Neuron (in vitro differentiated cells): ENCODE measurements around the gene TPM3.
"Not testable (repeated sequence)": the region's sequence is repeated elsewhere in the genome, so short reads cannot be mapped to it uniquely, and the experiment has no call there.

Experiments
- H2AFZ ChIP-seq: one replicate; pipeline ENCODE4 v1.6.1; 2013; ENCODE audit warnings: low read depth, mild to moderate bottlenecking, inconsistent platforms, low read length, moderate library complexity
- H3K27me3 ChIP-seq: one replicate; pipeline ENCODE4 v1.6.1; 2013; ENCODE audit warnings: low read length; ENCODE audit not compliant: insufficient read depth
- H3K36me3 ChIP-seq: one replicate; pipeline ENCODE4 v1.6.1; 2013; ENCODE audit warnings: low read length; ENCODE audit not compliant: insufficient read depth
- H3K4me1 ChIP-seq: one replicate; pipeline ENCODE4 v1.6.1; 2013; ENCODE audit warnings: low read length; ENCODE audit not compliant: insufficient read depth
- H3K4me3 ChIP-seq: 2 replicates; pipeline ENCODE4 v1.5.1; 2013; ENCODE audit warnings: mild to moderate bottlenecking, low read length, moderate library complexity
- H3K9me3 ChIP-seq: one replicate; pipeline ENCODE4 v1.6.1; 2013; ENCODE audit warnings: low read length

Gene TPM3

DNA sequence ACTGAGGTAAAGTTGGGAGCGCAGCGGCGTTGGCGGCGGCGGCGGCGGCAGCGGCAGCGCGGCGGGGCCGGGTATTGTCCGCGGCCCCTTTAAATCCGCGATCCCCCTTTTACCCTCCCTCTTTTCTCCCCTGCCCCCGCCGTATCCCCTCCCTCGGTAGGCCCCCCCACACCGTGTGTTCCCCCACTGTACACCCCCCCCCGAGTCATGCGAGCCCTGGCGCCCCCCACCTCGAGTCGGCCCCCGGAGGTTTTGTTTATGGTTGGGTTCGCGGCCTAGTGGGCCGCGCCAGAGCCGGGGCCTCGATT lies 29.0 kb upstream of the TPM3 start:
- Histone ChIP-seq H3K36me3 (peaks cover 44% of the 10 kb centered on the region), H2AFZ (no peak overlapping the region), H3K4me3 (peak overlapping the region; percentile 67)

DNA sequence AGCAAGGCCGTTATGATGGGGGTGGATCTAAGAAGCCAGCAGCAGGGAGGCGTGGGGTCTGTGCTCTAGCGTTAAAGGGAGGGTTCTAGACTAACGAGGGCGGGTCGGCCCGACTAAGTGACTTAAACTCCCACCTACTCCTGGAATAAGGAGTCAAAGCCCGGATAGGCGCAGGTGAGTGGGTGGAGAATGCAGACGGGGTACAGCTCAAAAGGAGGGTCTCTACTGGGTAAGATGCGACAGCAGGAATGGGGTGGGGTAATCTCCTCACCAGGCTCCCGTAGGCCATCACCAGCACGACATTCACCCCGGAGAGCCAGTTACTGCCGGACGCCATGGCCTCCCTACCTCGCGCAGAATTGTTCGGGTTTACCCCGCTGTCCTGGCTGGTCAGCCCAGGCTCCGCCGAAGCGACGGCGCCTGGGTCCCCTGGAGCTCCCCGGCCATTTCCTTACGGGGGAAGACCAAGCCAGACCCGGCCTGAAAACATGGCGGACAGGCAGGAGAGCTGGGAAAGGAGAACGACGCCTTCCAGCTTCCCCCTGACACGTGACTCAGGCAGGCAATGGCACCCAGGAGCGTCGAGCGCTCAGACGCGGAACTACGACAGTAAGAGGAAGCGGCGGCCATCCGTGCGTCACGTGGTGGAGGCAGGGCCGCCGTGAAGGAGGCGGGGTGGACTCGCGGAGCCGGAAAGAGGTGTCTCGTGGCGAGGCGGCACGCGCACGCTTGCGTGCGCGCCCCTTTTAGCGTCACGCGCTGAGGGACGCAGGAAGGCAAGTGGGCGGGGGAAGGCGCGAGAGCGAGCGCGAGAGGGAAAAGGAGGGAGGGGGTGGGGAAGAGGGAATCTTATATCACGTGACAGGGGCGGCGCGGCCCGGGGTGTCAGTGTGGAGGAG lies 28.4 kb upstream of the TPM3 start, which contains the start of gene UBAP2L:
Gene UBAP2L, plus strand, starts transcription at position 885 of the 899 bp plus-strand sequence. CDS start 4,169 bp downstream, outside the sequence.
- H3K4me3 ChIP-seq = peak within 1 kb of the TSS; percentile 74
- H2AFZ ChIP-seq = peak within 1 kb of the TSS; percentile 1
- peaks cover 24% of the 10 kb centered on the region for H3K4me1 ChIP-seq
- no peaks in the 10 kb centered on the region for H3K27me3 ChIP-seq
- peaks cover 41% of the 10 kb centered on the region for H3K36me3 ChIP-seq
- no peaks in the 10 kb centered on the region for H3K9me3 ChIP-seq

More for the DNA sequence above, 29.0 kb upstream of the TPM3 start:
- Histone ChIP-seq H3K27me3 (no peaks in the 10 kb centered on the region), H3K9me3 (no peaks in the 10 kb centered on the region), H3K4me1 (peaks cover 24% of the 10 kb centered on the region)

DNA sequence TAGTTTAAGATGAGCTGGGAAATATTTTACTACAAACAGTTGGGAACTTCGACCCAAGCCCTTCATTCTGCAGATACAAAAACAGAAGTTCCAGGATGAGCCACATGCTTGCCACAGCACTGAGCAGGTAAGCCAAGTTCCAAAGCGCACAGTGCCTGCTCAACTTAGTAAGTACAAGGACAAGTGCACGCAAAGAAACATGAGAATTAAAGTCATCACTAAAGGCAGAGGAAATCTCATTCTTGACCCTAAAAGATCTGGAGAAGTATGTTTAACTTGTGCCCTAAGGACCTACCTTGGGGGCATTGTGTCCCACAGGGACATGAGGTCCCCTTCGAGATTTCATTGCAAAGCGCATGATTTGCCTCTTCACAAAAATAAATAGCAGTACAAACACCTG lies 27.6 kb upstream of the TPM3 start:
- H3K36me3 ChIP-seq = peaks cover 34% of the 10 kb centered on the region
- no peaks in the 10 kb centered on the region for H3K9me3 ChIP-seq
- no peak overlapping the region for H2AFZ ChIP-seq
- H3K4me1 ChIP-seq = peaks cover 24% of the 10 kb centered on the region
- peak overlapping the region; percentile 74 for H3K4me3 ChIP-seq
- H3K27me3 ChIP-seq = no peaks in the 10 kb centered on the region

GRCh38 chr1:154218545-154218944 lies 26.6 kb upstream of the TPM3 start:
- Histone ChIP-seq H3K36me3 (peaks cover 44% of the 10 kb centered on the region), H3K4me1 (peaks cover 23% of the 10 kb centered on the region), H3K4me3 (no peak overlapping the region)

DNA sequence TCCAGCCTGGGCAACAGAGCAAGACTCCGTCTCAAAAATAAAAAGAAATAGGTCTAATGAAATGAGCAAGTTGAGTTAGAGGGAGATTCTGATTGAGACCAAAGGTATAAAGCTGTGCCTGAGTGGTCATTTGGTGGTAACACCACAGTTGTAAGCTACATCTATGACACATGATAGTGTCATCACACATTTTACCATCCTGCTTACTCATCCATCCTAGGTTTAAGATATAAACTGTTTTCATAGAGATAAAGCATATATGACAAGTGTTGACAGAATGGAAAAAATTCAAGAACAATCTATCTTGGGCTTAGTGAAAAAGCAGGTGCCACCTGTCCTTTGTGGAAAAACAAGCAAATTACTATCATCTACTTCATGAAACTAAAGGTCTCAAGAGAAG lies 21.4 kb upstream of the TPM3 start:
- Histone ChIP-seq H3K9me3 (no peaks in the 10 kb centered on the region), H3K4me3 (no peak overlapping the region), H3K4me1 (no peaks in the 10 kb centered on the region), H2AFZ (no peak overlapping the region), H3K27me3 (no peaks in the 10 kb centered on the region), H3K36me3 (peaks cover 68% of the 10 kb centered on the region)

More at GRCh38 chr1:154218545-154218944, 26.6 kb upstream of the TPM3 start:
- H3K27me3 ChIP-seq = no peaks in the 10 kb centered on the region
- H3K9me3 ChIP-seq = no peaks in the 10 kb centered on the region
- no peak overlapping the region for H2AFZ ChIP-seq

DNA sequence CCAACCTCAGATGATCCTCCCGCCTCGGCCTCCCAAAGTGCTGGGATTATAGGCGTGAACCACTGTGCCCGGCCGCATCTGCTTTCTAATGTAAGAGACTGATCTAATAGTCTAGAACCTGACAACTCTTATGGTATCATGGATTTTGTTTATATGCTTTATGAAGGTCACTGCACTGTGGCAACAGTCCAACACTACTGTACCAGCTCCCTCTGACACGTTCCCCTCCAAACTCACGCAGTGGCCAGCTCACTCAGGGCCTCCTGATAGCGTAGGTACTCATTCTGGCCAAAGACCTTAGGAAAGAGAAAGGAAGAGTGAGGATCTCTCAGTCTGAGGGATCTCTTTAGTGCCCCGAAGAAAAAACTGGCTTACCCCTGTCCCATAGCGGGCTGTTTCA lies 20.2 kb upstream of the TPM3 start:
- H3K4me3 ChIP-seq = no peak overlapping the region
- H2AFZ ChIP-seq = no peak overlapping the region
- H3K9me3 ChIP-seq = no peaks in the 10 kb centered on the region
- no peaks in the 10 kb centered on the region for H3K27me3 ChIP-seq
- H3K36me3 ChIP-seq = peaks cover 67% of the 10 kb centered on the region
- H3K4me1 ChIP-seq = peaks cover 5% of the 10 kb centered on the region

DNA sequence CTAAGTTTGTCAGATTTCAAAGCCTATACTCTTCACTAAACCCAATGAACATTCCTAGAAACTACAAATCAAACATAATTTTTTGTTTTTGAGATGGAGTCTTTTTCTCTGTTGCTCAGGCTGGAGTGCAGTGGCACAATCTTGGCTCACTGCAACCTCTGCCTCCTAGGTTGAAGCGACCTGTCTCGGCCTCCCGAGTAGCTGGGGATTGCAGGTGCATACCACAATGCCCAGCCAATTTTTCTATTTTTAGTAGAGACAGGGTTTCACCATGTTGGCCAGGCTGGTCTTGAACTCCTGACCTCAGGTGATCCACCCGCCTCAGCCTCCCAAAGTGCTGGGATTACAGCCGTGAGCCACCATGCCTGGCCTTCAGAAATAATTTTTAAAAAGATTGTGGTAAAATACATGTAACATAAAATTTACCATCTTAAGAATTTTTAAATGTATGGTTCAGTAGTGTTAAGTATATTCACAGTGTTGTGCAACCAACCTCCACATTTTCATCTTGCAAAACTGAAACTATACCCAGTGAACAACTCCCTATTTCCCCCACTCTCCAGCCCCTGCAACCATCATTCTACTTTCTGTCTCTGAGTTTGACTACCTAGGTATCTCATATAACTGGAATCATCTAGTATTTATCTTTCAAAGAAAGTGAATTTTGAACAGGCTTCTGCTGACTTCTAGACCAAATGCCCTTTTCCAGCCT lies 16.9 kb upstream of the TPM3 start:
- Histone ChIP-seq H3K4me1 (peaks cover 19% of the 10 kb centered on the region), H2AFZ (no peak overlapping the region), H3K9me3 (no peaks in the 10 kb centered on the region), H3K27me3 (no peaks in the 10 kb centered on the region), H3K36me3 (peaks cover 60% of the 10 kb centered on the region), H3K4me3 (no peak overlapping the region)

- Histone ChIP-seq H3K4me1 (peaks cover 19% of the 10 kb centered on the region), H2AFZ (no peak overlapping the region), H3K4me3 (no peak overlapping the region), H3K9me3 (no peaks in the 10 kb centered on the region), H3K27me3 (no peaks in the 10 kb centered on the region), H3K36me3 (peaks cover 44% of the 10 kb centered on the region)
Measured at GRCh38 chr1:154207262-154207661, 15.4 kb upstream of the TPM3 start.

DNA sequence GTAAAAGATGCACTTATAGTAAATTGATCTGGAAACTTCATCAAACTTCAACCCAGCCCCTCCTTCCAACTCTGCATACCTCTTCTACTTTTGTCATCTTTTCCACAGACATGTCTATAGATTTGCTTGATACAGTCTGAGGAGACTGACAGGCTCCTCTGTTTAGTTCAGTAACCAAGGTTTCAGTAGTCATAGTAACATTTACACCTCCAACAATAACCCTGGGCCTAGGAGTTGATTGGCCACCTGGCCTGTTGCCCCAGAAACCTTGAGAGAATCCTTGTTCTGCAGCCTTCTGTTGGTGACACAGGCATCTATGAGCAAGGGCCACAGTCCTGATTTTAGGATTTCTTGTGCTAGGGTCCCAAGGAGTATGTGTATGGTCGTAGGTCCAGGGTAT lies 14.3 kb upstream of the TPM3 start, which contains the start of gene CFAP141:
Gene CFAP141, minus strand, starts transcription at position 138 of the 400 bp plus-strand sequence. Its CDS starts 26 bp downstream, at position 112.
- Histone ChIP-seq H3K27me3 (no peaks in the 10 kb centered on the region), H3K4me3 (no peak within 1 kb of the TSS), H2AFZ (no peak within 1 kb of the TSS), H3K9me3 (no peaks in the 10 kb centered on the region), H3K36me3 (peaks cover 36% of the 10 kb centered on the region), H3K4me1 (peaks cover 19% of the 10 kb centered on the region)

DNA sequence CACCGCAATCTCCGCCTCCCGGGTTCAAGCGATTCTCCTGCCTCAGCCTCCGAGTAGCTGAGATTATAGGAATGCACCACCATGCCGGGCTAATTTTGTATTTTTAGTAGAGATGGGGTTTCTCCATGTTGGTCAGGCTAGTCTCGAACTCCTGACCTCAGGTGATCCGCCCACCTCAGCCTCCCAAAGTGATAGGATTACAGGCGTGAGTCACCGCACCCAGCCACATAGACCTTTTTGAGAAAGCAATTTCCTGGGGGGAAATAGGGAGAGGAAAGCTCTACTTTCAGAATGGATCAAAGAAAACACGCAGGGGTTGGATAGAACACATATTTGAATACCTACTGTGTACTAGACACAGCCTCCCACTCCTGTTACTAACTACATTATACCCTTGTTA lies 13.9 kb upstream of the TPM3 start:
- peaks cover 36% of the 10 kb centered on the region for H3K36me3 ChIP-seq
- not testable (repeated sequence) for H3K4me3 ChIP-seq, H2AFZ ChIP-seq, H3K9me3 ChIP-seq, H3K27me3 ChIP-seq
- peaks cover 19% of the 10 kb centered on the region for H3K4me1 ChIP-seq

GRCh38 chr1:154199563-154199879 lies 7.6 kb upstream of the TPM3 start:
- Histone ChIP-seq H3K27me3 (peaks cover 2% of the 10 kb centered on the region), H3K36me3 (no peaks in the 10 kb centered on the region), H3K4me3 (peak overlapping the region; percentile 29), H2AFZ (peak overlapping the region; percentile 77), H3K9me3 (no peaks in the 10 kb centered on the region), H3K4me1 (peaks cover 8% of the 10 kb centered on the region)

DNA sequence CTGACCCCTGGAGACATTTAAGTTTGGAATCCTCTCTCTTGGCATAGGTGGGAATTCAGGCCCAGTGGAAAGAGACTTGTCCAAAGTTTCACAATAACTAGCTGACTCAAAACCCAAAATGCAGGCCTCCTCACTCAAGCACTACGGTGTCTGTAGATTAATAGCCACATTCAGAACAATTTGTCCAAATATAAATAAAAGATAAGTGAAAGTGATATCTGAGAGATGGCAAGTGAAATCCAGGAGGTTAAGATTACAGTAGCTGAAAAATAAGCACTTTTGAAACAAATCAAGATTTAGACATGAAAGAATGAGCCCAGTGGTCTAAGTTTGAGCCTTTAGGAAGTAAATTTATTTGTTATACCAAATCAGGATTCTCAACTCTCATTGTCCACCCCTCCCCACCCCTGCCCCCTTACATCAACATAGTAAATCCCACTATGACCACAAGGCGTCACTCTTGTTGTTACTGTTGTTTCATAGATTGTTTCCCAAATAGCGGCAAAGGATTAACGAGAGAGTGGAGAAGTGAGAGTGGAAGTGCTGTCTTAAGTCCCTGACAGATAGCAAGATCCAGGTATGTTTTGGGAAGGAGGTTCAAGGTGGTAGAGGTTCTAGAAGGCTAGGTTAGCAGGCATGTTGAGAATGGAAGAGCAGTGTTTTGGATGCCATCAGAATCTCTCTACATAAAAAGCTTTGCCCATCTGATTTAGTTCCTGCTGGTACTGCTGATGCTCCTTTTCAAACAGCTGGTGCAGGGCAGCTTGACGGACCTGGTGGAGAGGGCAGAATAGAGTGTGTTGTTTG lies 7.1 kb upstream of the TPM3 start:
- H3K9me3 ChIP-seq = no peaks in the 10 kb centered on the region
- peaks cover 7% of the 10 kb centered on the region for H3K27me3 ChIP-seq
- H3K4me3 ChIP-seq = peak overlapping the region; percentile 29
- H3K36me3 ChIP-seq = no peaks in the 10 kb centered on the region
- peak overlapping the region; percentile 77 for H2AFZ ChIP-seq
- peaks cover 8% of the 10 kb centered on the region for H3K4me1 ChIP-seq

- no peak overlapping the region for H2AFZ ChIP-seq
- no peaks in the 10 kb centered on the region for H3K9me3 ChIP-seq
Measured at GRCh38 chr1:154193821-154194220, 1.9 kb upstream of the TPM3 start.

More at GRCh38 chr1:154193821-154194220, 1.9 kb upstream of the TPM3 start:
- no peak overlapping the region for H3K4me3 ChIP-seq
- peaks cover 8% of the 10 kb centered on the region for H3K27me3 ChIP-seq
- H3K36me3 ChIP-seq = no peaks in the 10 kb centered on the region
- peaks cover 29% of the 10 kb centered on the region for H3K4me1 ChIP-seq
